ENCODE data around the gene WNT10A. TPM values are rescaled to one million over a fixed set of nuclear protein-coding genes. Genes with fewer than 3 reads are reported as not detected.
"Not testable (repeated sequence)": the region's sequence is repeated elsewhere in the genome, so short reads cannot be mapped to it uniquely, and the experiment has no call there.

The WNT10A gene
- total RNA-seq, 1 donor from 2014 or later: 2.5 TPM

DNA sequence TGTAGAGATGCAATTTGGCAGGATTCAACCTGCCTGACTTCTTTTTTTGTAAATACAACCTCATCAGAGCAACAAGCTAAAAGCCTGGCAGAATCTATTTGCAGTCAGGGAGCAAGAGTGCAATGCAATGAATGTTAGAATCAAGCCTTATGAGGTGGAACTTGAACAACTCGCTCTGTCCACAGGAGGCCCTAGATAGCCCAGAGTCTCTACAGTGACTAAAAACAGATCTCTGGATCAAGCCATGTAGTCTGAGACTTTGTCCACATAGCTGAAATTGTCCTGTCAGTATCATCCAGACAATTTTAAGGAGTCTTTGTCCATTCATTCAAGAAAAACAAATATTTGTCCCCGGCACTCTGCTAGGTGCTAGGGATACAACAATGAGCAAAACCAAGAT is 46.8 kb downstream of the WNT10A start:
- peaks cover 15% of the 10 kb centered on the region for H3K27me3 ChIP-seq (ENCODE audit: insufficient read depth, low read length)
- no peak overlapping the region for H2AFZ ChIP-seq (ENCODE audit: low read depth, low read length)
- H4K20me1 ChIP-seq (ENCODE audit: insufficient read depth, low read length): no peaks in the 10 kb centered on the region
- no peak overlapping the region for H3K9ac ChIP-seq (ENCODE audit: low read length)
- Mint-ChIP-seq H3K9me3 (ENCODE audit: unreplicated experiment) (peaks cover 9% of the 10 kb centered on the region), H3K4me1 (ENCODE audit: low read depth, unreplicated experiment) (peaks cover 10% of the 10 kb centered on the region), H3K27me3 (ENCODE audit: low read depth, unreplicated experiment) (peaks cover 38% of the 10 kb centered on the region), H3K27ac (ENCODE audit: unreplicated experiment) (no peak overlapping the region), H3K4me3 (ENCODE audit: unreplicated experiment) (no peak overlapping the region), H3K36me3 (ENCODE audit: low read depth, unreplicated experiment) (no peaks in the 10 kb centered on the region)
- TF ChIP-seq, protein P1, sequence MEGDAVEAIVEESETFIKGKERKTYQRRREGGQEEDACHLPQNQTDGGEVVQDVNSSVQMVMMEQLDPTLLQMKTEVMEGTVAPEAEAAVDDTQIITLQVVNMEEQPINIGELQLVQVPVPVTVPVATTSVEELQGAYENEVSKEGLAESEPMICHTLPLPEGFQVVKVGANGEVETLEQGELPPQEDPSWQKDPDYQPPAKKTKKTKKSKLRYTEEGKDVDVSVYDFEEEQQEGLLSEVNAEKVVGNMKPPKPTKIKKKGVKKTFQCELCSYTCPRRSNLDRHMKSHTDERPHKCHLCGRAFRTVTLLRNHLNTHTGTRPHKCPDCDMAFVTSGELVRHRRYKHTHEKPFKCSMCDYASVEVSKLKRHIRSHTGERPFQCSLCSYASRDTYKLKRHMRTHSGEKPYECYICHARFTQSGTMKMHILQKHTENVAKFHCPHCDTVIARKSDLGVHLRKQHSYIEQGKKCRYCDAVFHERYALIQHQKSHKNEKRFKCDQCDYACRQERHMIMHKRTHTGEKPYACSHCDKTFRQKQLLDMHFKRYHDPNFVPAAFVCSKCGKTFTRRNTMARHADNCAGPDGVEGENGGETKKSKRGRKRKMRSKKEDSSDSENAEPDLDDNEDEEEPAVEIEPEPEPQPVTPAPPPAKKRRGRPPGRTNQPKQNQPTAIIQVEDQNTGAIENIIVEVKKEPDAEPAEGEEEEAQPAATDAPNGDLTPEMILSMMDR (IDR thresholded peaks at IDR 0.05; ENCODE audit: insufficient read depth, low read depth, low read length): no peak
- TF ChIP-seq EZH2 (IDR thresholded peaks at IDR 0.05; ENCODE audit: insufficient read depth, low read length): no peak
- no peak overlapping the region for H3K4me3 ChIP-seq (ENCODE audit: insufficient read depth, low read depth, low read length)
- H3K4me2 ChIP-seq (ENCODE audit: low read length): no peak overlapping the region
- FAIRE-seq (no peak), DNase-seq (ENCODE audit: low read depth) (no peak)
- H3K27ac ChIP-seq (ENCODE audit: low read depth, low read length): no peak overlapping the region
- H3K4me1 ChIP-seq (ENCODE audit: insufficient read depth, low read length): no peaks in the 10 kb centered on the region
- no peaks in the 10 kb centered on the region for H3K9me3 ChIP-seq (ENCODE audit: insufficient read depth, low read depth, low read length)
- no peaks in the 10 kb centered on the region for H3K79me2 ChIP-seq (ENCODE audit: insufficient read depth, low read length)
- H3K36me3 ChIP-seq (ENCODE audit: insufficient read depth, low read length): no peaks in the 10 kb centered on the region

DNA sequence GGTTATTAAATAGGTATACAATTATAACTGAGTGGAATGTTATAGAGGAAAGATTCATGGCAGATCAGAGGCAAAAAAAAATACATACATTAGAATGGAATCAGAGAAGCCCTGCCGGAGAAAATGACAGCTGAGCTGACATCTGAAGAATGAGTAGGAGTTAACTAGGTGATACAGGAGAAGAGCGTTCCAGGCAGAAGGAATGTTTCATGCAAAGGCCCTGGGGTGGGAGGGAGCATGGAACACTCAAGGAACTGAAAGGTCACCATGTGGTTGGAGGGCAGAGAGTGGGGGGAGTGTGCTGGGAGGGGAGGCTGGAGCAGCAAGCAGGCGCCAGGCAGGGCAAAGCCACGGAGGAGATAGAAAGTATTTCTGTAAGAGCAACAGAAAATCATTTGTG is 47.2 kb downstream of the WNT10A start:
- H3K36me3 Mint-ChIP-seq (ENCODE audit: low read depth, unreplicated experiment): no peaks in the 10 kb centered on the region
- no peak overlapping the region for H3K4me2 ChIP-seq (ENCODE audit: low read length)
- no peaks in the 10 kb centered on the region for H3K4me1 ChIP-seq (ENCODE audit: insufficient read depth, low read length)
- DNase-seq (ENCODE audit: low read depth) (no peak), FAIRE-seq (no peak)
- peaks cover 39% of the 10 kb centered on the region for H3K27me3 Mint-ChIP-seq (ENCODE audit: low read depth, unreplicated experiment)
- no peak overlapping the region for H3K4me3 Mint-ChIP-seq (ENCODE audit: unreplicated experiment)
- peaks cover 6% of the 10 kb centered on the region for H3K9me3 Mint-ChIP-seq (ENCODE audit: unreplicated experiment)
- no peaks in the 10 kb centered on the region for H3K36me3 ChIP-seq (ENCODE audit: insufficient read depth, low read length)
- H3K27me3 ChIP-seq (ENCODE audit: insufficient read depth, low read length): peaks cover 15% of the 10 kb centered on the region
- TF ChIP-seq, protein P1 (IDR thresholded peaks at IDR 0.05; ENCODE audit: insufficient read depth, low read depth, low read length): no peak
- no peak for TF ChIP-seq EZH2 (IDR thresholded peaks at IDR 0.05; ENCODE audit: insufficient read depth, low read length)
- H3K9ac ChIP-seq (ENCODE audit: low read length): no peak overlapping the region
- no peak overlapping the region for H2AFZ ChIP-seq (ENCODE audit: low read depth, low read length)
- H4K20me1 ChIP-seq (ENCODE audit: insufficient read depth, low read length): no peaks in the 10 kb centered on the region
- no peak overlapping the region for H3K4me3 ChIP-seq (ENCODE audit: insufficient read depth, low read depth, low read length)
- peaks cover 10% of the 10 kb centered on the region for H3K4me1 Mint-ChIP-seq (ENCODE audit: low read depth, unreplicated experiment)
- no peak overlapping the region for H3K27ac ChIP-seq (ENCODE audit: low read depth, low read length)
- H3K79me2 ChIP-seq (ENCODE audit: insufficient read depth, low read length): no peaks in the 10 kb centered on the region
- H3K27ac Mint-ChIP-seq (ENCODE audit: unreplicated experiment): no peak overlapping the region
- no peaks in the 10 kb centered on the region for H3K9me3 ChIP-seq (ENCODE audit: insufficient read depth, low read depth, low read length)

DNA sequence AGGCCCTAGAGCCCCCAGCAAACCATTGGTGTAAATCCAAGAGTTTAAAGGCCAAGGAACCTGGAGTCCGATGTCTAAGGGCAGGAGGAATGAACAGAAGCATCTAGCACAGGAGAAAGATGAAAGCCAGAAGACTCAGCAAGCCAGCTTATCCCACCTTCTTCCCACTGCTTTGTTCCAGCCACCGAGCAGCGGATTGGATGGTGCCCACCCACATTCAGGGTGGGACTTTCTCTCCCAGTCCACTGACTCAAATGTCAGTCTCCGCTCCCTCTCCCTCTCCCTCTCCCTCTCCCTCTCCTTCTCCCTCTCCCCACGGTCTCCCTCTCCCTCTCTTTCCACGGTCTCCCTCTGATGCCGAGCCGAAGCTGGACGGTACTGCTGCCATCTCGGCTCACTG is 49.8 kb downstream of the WNT10A start:
- H3K4me3 ChIP-seq (ENCODE audit: insufficient read depth, low read depth, low read length); H2AFZ ChIP-seq (ENCODE audit: low read depth, low read length); H4K20me1 ChIP-seq (ENCODE audit: insufficient read depth, low read length); H3K36me3 ChIP-seq (ENCODE audit: insufficient read depth, low read length); H3K4me2 ChIP-seq (ENCODE audit: low read length); H3K4me3 Mint-ChIP-seq (ENCODE audit: unreplicated experiment); H3K9ac ChIP-seq (ENCODE audit: low read length); H3K27ac ChIP-seq (ENCODE audit: low read depth, low read length); H3K79me2 ChIP-seq (ENCODE audit: insufficient read depth, low read length); H3K27ac Mint-ChIP-seq (ENCODE audit: unreplicated experiment); H3K4me1 ChIP-seq (ENCODE audit: insufficient read depth, low read length); FAIRE-seq; H3K9me3 Mint-ChIP-seq (ENCODE audit: unreplicated experiment); H3K36me3 Mint-ChIP-seq (ENCODE audit: low read depth, unreplicated experiment); DNase-seq (ENCODE audit: low read depth); H3K4me1 Mint-ChIP-seq (ENCODE audit: low read depth, unreplicated experiment); H3K9me3 ChIP-seq (ENCODE audit: insufficient read depth, low read depth, low read length): not testable (repeated sequence)
- peaks cover 46% of the 10 kb centered on the region for H3K27me3 Mint-ChIP-seq (ENCODE audit: low read depth, unreplicated experiment)
- peaks cover 13% of the 10 kb centered on the region for H3K27me3 ChIP-seq (ENCODE audit: insufficient read depth, low read length)

DNA sequence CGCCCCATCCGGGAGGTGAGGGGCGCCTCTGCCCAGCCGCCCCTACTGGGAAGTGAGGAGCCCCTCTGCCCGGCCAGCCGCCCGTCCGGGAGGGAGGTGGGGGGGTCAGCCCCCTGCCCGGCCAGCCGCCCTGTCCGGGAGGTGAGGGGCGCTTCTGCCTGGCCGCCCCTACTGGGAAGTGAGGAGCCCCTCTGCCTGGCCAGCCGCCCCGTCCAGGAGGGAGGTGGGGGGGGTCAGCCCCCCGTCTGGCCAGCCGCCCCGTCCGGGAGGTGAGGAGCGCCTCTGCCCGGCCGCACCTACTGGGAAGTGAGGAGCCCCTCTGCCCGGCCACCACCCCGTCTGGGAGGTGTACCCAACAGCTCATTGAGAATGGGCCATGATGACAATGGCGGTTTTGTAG is 51.1 kb downstream of the WNT10A start:
- not testable (repeated sequence) for H3K4me1 Mint-ChIP-seq (ENCODE audit: low read depth, unreplicated experiment); H3K4me2 ChIP-seq (ENCODE audit: low read length); H3K4me1 ChIP-seq (ENCODE audit: insufficient read depth, low read length); H3K9ac ChIP-seq (ENCODE audit: low read length); H3K36me3 Mint-ChIP-seq (ENCODE audit: low read depth, unreplicated experiment); H3K27ac Mint-ChIP-seq (ENCODE audit: unreplicated experiment); H4K20me1 ChIP-seq (ENCODE audit: insufficient read depth, low read length); H3K9me3 Mint-ChIP-seq (ENCODE audit: unreplicated experiment); H3K4me3 Mint-ChIP-seq (ENCODE audit: unreplicated experiment); H2AFZ ChIP-seq (ENCODE audit: low read depth, low read length); H3K9me3 ChIP-seq (ENCODE audit: insufficient read depth, low read depth, low read length); FAIRE-seq; H3K4me3 ChIP-seq (ENCODE audit: insufficient read depth, low read depth, low read length); DNase-seq (ENCODE audit: low read depth); H3K36me3 ChIP-seq (ENCODE audit: insufficient read depth, low read length); H3K79me2 ChIP-seq (ENCODE audit: insufficient read depth, low read length); H3K27ac ChIP-seq (ENCODE audit: low read depth, low read length)
- H3K27me3 ChIP-seq (ENCODE audit: insufficient read depth, low read length): peaks cover 13% of the 10 kb centered on the region
- H3K27me3 Mint-ChIP-seq (ENCODE audit: low read depth, unreplicated experiment): peaks cover 48% of the 10 kb centered on the region
